Measurements from ENCODE around the gene WWP2. TPM values are rescaled to one million over a fixed set of nuclear protein-coding genes. Genes with fewer than 3 reads are reported as not detected.

The WWP2 gene
- total RNA-seq, 2 donors from 2014 or later, result 144 to 146 TPM

GRCh38 chr16:69872888-69873287, 110.8 kb downstream of the WWP2 start:
- Histone ChIP-seq H3K4me1 (ENCODE audit: control insufficient read depth in 1 of 2, low read depth in 2 of 2) (peaks cover 0 to 10% of the 10 kb centered on the region in 2 donors), H3K27me3 (replicated peaks; ENCODE audit: insufficient read depth) (no peaks in the 10 kb centered on the region), H3K27ac (no peak overlapping the region), H3K9me3 (peaks cover 12% of the 10 kb centered on the region), H3K4me3 (no peak overlapping the region), H3K36me3 (peaks cover 21% of the 10 kb centered on the region)
- DNase-seq (ENCODE audit: low spot score), result no peak
- no peak for TF ChIP-seq CTCF (IDR thresholded peaks at IDR 0.05)
- ATAC-seq (ENCODE audit: insufficient number of reproducible peaks, low FRiP score, low read depth), result no peak

GRCh38 chr16:69873783-69874182, 111.7 kb downstream of the WWP2 start:
- ATAC-seq (ENCODE audit: insufficient number of reproducible peaks, low FRiP score, low read depth), result no peak
- Histone ChIP-seq H3K27ac (peak overlapping the region in 1 of 2 donors; percentile 52), H3K27me3 (replicated peaks; ENCODE audit: insufficient read depth) (no peaks in the 10 kb centered on the region), H3K4me3 (no peak overlapping the region), H3K4me1 (ENCODE audit: control insufficient read depth in 1 of 2, low read depth in 2 of 2) (peaks cover 0 to 10% of the 10 kb centered on the region in 2 donors), H3K36me3 (peaks cover 21% of the 10 kb centered on the region), H3K9me3 (peaks cover 12% of the 10 kb centered on the region)
- DNase-seq (ENCODE audit: low spot score), result no peak
- TF ChIP-seq CTCF (IDR thresholded peaks at IDR 0.05), result no peak

- peaks cover 21% of the 10 kb centered on the region for H3K36me3 ChIP-seq
- H3K9me3 ChIP-seq, result peaks cover 12% of the 10 kb centered on the region
- H3K4me1 ChIP-seq (ENCODE audit: control insufficient read depth in 1 of 2, low read depth in 2 of 2), result peaks cover 0 to 10% of the 10 kb centered on the region in 2 donors
- H3K27me3 ChIP-seq (replicated peaks; ENCODE audit: insufficient read depth), result no peaks in the 10 kb centered on the region
- H3K27ac ChIP-seq, result peak overlapping the region in 1 of 2 donors; percentile 52
- DNase-seq (ENCODE audit: low spot score) (no peak), ATAC-seq (ENCODE audit: insufficient number of reproducible peaks, low FRiP score, low read depth) (no peak)
- no peak for TF ChIP-seq CTCF (IDR thresholded peaks at IDR 0.05)
- H3K4me3 ChIP-seq, result no peak overlapping the region
These were observed 112.1 kb downstream of the WWP2 start for GRCh38 chr16:69874271-69874670.

- H3K4me1 ChIP-seq (ENCODE audit: control insufficient read depth in 1 of 2, low read depth in 2 of 2), result peaks cover 11 to 16% of the 10 kb centered on the region in 2 donors
- DNase-seq (ENCODE audit: low spot score) (no peak), ATAC-seq (ENCODE audit: insufficient number of reproducible peaks, low FRiP score, low read depth) (no peak)
- peaks cover 12% of the 10 kb centered on the region for H3K9me3 ChIP-seq
- H3K4me3 ChIP-seq, result no peak overlapping the region
- H3K36me3 ChIP-seq, result peaks cover 7% of the 10 kb centered on the region
- no peaks in the 10 kb centered on the region for H3K27me3 ChIP-seq (replicated peaks; ENCODE audit: insufficient read depth)
- no peak for TF ChIP-seq CTCF (IDR thresholded peaks at IDR 0.05)
- H3K27ac ChIP-seq, result peak overlapping the region; percentile 73 to 81
These were observed 118.6 kb downstream of the WWP2 start for GRCh38 chr16:69880640-69881133.

GRCh38 chr16:69881141-69881540, 119.0 kb downstream of the WWP2 start:
- ATAC-seq (ENCODE audit: insufficient number of reproducible peaks, low FRiP score, low read depth) (no peak), DNase-seq (ENCODE audit: low spot score) (no peak)
- Histone ChIP-seq H3K4me3 (no peak overlapping the region), H3K27me3 (replicated peaks; ENCODE audit: insufficient read depth) (no peaks in the 10 kb centered on the region), H3K4me1 (ENCODE audit: control insufficient read depth in 1 of 2, low read depth in 2 of 2) (peaks cover 11 to 16% of the 10 kb centered on the region in 2 donors), H3K36me3 (peaks cover 7% of the 10 kb centered on the region), H3K27ac (peak overlapping the region; percentile 73 to 81), H3K9me3 (peaks cover 12% of the 10 kb centered on the region)
- TF ChIP-seq CTCF (IDR thresholded peaks at IDR 0.05), result no peak

Data from thoracic aorta (tissue), 2 donors.